Muscle layer of duodenum (tissue), 2 donors: ENCODE data around the gene CRYBB1.
A peak's percentile ranks its signal among the peaks of the same experiment; 100 is the strongest.

ENCODE experiments used
- H3K27ac ChIP-seq: one replicate; pipeline ENCODE4 v1.7.0; 2013; ENCODE audit warnings: mild to moderate bottlenecking, low read length
- H3K27me3 ChIP-seq: one replicate; pipeline ENCODE4 v1.7.0; 2013; ENCODE audit warnings: low read depth, mild to moderate bottlenecking, control low read depth, low read length
- H3K36me3 ChIP-seq, 2 donors: one replicate each; pipeline ENCODE4 v1.7.0; 2013; ENCODE audit warnings: low read length in 2 of 2, control low read depth in 1 of 2, mild to moderate bottlenecking in 1 of 2; ENCODE audit not compliant: insufficient read depth in 2 of 2, control insufficient read depth in 1 of 2
- H3K4me1 ChIP-seq, 2 donors: one replicate each; pipeline ENCODE4 v1.7.0; 2013; ENCODE audit warnings: low read length in 2 of 2, mild to moderate bottlenecking in 2 of 2, control low read depth in 1 of 2, moderate library complexity in 1 of 2; ENCODE audit not compliant: insufficient read depth in 2 of 2, control insufficient read depth in 1 of 2
- H3K4me3 ChIP-seq, 2 donors: one replicate each; pipeline ENCODE4 v1.7.0; 2013; ENCODE audit warnings: low read length in 2 of 2, low read depth in 1 of 2, mild to moderate bottlenecking in 1 of 2
- H3K9me3 ChIP-seq, 2 donors: one replicate each; pipeline ENCODE4 v1.7.0; 2013; ENCODE audit warnings: low read length in 2 of 2, control low read depth in 1 of 2, mild to moderate bottlenecking in 1 of 2; ENCODE audit not compliant: control insufficient read depth in 1 of 2
- donor health status: healthy.

CRYBB1 gene

DNA sequence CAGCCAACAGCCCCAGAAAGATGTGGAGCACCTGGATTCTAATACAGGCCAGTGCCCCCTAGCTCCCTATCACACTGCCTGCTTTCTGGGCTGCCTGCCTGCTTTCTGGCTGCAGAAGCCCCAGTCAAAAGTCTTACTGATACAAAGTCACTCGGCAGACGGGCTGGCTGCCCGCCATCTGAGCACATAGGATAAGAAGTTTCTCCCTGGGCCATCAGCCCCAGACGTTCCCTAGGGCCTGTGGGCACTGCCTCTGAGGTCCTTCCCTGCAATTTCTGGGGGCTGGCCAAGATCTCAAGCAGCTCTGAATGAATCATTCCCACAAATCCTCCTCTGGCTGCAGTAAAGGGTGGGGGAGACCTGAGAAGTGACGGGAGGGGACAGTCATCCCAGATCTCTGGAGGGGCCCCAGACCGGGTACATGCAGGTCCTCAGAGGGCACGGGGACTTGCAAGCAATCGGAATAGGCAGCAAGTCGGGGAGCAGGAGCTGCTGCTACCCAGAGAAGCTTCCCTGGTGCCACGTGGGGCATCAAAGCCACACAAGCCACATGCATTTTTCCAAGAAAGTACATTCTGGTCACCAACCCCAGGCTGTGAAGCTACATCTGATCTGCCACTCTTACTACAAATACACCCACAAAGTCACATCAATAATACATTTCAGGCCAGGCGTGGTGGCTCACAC lies 32.6 kb downstream of the CRYBB1 start:
- H3K36me3 ChIP-seq, result peaks cover 0 to 3% of the 10 kb centered on the region in 2 donors
- no peaks in the 10 kb centered on the region for H3K27me3 ChIP-seq
- no peak overlapping the region for H3K4me3 ChIP-seq
- H3K9me3 ChIP-seq, result no peaks in the 10 kb centered on the region
- no peak overlapping the region for H3K27ac ChIP-seq
- H3K4me1 ChIP-seq, result peaks cover 5 to 8% of the 10 kb centered on the region in 2 donors

DNA sequence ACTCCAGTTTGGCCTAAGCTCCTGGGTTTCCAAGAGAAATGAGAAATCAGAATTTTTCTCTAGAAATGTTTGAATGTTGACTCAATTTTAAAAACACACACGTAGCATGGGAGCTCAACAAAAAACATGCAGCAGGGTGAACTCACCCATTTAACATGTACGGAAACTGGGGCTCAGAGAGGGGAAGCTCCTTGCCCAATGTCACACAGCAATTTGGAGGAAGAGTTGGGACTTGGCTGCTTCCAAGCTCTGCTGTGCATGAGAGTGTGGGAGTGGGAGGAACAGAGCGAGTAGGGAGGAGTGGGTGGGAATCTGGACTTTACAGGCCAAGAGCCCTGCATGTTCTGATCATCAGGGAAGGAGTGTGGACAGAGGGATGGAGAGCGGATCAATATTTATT lies 33.8 kb downstream of the CRYBB1 start:
- Histone ChIP-seq H3K9me3 (no peaks in the 10 kb centered on the region), H3K27me3 (no peaks in the 10 kb centered on the region), H3K36me3 (peaks cover 0 to 3% of the 10 kb centered on the region in 2 donors), H3K27ac (no peak overlapping the region), H3K4me3 (no peak overlapping the region), H3K4me1 (peaks cover 4 to 8% of the 10 kb centered on the region in 2 donors)

DNA sequence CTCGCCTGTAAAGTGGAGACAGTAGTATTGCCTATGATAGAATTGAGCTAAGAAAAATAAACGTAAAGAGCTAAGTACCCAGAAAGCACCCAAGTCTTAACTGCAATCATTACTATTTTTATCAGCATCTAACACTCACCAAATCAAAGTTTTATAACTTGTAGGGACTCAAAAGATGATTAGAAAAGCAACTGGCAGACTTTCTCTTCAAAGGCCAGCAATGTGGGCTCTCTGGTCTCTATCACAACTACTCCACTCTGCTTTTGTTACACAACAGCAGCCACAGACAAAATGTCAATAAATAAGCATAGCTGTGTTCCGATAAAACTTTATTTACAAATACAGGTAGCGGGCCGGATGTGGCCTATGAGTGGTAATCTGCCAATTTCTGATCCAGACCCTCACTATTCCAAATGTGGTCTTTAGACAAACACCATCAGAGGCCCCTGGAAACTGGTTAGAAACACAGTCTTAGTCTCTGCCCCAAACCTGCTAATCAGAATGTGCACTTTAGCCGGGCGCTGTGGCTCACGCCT lies 36.1 kb downstream of the CRYBB1 start:
- Histone ChIP-seq H3K4me3 (no peak overlapping the region), H3K4me1 (peaks cover 0 to 3% of the 10 kb centered on the region in 2 donors), H3K9me3 (no peaks in the 10 kb centered on the region), H3K36me3 (peaks cover 0 to 3% of the 10 kb centered on the region in 2 donors), H3K27ac (no peak overlapping the region), H3K27me3 (no peaks in the 10 kb centered on the region)

DNA sequence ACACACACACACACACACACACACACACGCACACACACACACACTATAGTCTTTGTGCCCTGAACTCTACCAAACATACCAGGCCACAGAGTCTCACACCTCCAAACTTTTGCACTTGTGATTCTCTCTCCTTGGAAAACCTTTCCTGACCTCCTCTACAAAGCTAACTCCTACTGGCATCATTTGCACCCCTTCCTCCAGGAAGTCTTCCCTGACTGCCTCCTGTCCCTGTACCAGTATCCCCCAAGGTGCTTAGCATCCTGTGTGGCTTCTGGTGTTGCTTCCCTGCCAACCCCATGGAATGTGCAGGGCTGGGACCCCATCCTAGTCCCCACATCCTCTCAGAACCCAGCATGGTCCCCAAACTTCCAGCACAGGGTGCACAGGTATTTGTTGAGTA lies 36.8 kb downstream of the CRYBB1 start:
- H3K27ac ChIP-seq, result no peak overlapping the region
- H3K4me3 ChIP-seq, result no peak overlapping the region
- no peaks in the 10 kb centered on the region for H3K9me3 ChIP-seq
- no peaks in the 10 kb centered on the region for H3K27me3 ChIP-seq
- H3K4me1 ChIP-seq, result peaks cover 0 to 3% of the 10 kb centered on the region in 2 donors
- peaks cover 0 to 3% of the 10 kb centered on the region in 2 donors for H3K36me3 ChIP-seq

DNA sequence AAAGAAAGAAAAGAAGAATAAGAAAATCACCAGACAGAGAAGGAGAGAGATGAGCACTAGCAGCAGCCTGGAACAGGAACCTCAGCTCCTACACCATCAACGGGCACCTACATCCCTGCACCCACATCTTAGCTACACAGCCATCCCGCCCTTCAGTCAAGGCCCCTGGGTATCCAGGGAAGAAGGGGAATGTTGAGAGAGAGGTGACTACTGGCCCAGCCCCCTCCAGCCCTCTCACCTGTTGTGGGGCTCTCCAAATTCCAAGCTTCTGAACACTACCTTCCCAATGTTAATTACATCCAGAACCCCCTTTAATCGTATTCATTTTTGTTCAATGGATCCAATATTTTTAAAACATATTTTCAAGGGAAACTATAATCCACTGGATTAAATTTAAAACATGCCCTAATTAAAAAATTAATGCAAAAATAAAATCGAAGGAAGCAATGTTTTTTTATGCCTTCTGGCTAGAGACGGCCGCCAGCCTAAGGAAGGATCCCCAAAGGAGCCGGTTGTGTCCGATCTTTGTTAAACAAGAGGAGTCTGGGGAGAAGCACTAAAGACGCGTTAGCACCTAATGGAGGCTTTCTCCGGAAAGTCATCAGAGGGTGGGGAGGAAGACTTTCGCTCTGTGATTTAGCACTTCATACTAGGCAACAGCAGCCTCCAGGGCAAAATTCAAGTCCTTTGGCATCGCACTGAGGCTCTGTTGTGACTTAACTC lies 37.4 kb downstream of the CRYBB1 start:
- Histone ChIP-seq H3K9me3 (no peaks in the 10 kb centered on the region), H3K27ac (no peak overlapping the region), H3K36me3 (peaks cover 0 to 3% of the 10 kb centered on the region in 2 donors), H3K27me3 (no peaks in the 10 kb centered on the region), H3K4me1 (peaks cover 0 to 3% of the 10 kb centered on the region in 2 donors), H3K4me3 (no peak overlapping the region)

DNA sequence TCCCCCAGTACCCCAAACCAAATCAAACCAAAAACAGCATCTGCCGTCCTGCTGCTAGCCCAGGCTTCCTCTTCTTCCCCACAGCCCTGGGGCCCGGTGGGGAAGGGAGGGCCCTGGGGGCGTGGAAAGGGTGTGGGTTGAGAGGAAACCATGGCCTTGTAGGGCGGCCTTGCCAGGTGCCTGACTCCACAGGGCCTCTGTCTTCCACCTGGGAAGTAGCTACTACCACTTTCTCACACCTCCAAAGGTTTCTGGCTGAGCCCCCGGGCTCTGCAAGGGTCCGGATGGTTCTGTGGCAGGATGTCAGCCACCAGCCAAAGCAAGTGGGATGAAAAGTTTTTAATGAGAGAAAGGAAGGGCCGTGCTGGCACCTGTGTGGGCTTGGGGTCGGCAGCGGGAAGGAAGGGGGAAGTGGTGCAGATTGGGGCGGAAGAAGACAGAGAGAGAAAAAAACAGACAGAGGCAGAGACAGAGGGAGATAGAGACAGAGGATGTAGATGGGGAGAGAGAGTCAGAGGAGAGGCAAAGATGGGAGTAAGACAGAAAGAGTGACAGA lies 38.4 kb downstream of the CRYBB1 start:
- Histone ChIP-seq H3K27ac (no peak overlapping the region), H3K4me3 (no peak overlapping the region), H3K4me1 (peaks cover 0 to 3% of the 10 kb centered on the region in 2 donors), H3K9me3 (no peaks in the 10 kb centered on the region), H3K27me3 (no peaks in the 10 kb centered on the region), H3K36me3 (peaks cover 0 to 3% of the 10 kb centered on the region in 2 donors)

DNA sequence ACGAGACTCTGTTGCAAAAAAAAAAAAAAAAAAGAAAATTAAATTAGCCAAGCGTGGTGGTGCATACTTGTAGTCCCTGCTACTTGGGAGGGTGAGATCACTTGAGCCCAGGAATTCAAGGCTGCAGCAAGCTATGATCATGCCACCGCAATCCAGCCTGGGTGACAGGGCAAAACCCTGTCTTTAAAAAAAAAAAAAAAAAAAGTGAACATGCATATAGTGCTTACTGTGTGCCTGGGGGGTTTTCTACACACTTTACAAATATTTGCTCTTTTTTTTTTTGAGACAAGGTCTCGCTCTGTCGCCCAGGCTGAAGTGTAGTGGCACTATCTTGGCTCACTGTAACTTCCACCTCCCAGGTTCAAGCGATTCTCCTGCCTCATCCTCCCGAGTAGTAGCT lies 40.7 kb downstream of the CRYBB1 start:
- Histone ChIP-seq H3K36me3 (no peaks in the 10 kb centered on the region), H3K9me3 (no peaks in the 10 kb centered on the region), H3K4me1 (peaks cover 3 to 6% of the 10 kb centered on the region in 2 donors), H3K27ac (no peak overlapping the region), H3K27me3 (no peaks in the 10 kb centered on the region), H3K4me3 (no peak overlapping the region)

DNA sequence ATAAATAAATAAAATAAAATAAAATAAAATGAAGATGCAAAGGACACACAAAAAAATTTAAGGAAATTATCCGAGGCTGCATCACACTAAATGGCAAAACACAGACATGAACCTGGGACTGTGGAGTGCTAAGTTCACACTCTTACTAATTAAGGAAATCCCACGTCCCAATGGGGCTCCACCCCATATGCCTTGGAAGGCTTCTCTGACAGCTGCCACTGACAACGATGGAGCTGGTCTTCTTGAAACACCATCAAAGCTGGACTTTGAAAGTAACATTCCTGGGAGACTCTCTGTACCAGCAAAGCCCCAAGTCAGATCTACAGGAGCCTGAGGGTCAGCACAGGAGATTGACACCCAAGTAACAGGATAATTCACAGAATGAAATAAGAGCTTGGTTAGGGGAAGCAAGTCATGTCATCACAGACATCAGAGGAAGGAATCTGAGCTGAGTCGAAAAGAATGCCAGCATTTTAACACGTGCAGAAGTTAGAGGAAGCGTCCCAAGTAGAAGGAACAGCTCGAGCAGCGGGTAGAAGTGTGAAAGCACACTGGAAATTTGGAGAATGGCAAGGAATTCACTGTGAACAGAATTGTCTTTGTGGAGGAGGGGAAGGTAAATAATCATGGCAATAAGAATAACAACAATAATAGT lies 41.7 kb downstream of the CRYBB1 start:
- Histone ChIP-seq H3K4me3 (no peak overlapping the region), H3K9me3 (no peaks in the 10 kb centered on the region), H3K4me1 (peaks cover 3 to 6% of the 10 kb centered on the region in 2 donors), H3K27me3 (no peaks in the 10 kb centered on the region), H3K36me3 (no peaks in the 10 kb centered on the region), H3K27ac (no peak overlapping the region)

DNA sequence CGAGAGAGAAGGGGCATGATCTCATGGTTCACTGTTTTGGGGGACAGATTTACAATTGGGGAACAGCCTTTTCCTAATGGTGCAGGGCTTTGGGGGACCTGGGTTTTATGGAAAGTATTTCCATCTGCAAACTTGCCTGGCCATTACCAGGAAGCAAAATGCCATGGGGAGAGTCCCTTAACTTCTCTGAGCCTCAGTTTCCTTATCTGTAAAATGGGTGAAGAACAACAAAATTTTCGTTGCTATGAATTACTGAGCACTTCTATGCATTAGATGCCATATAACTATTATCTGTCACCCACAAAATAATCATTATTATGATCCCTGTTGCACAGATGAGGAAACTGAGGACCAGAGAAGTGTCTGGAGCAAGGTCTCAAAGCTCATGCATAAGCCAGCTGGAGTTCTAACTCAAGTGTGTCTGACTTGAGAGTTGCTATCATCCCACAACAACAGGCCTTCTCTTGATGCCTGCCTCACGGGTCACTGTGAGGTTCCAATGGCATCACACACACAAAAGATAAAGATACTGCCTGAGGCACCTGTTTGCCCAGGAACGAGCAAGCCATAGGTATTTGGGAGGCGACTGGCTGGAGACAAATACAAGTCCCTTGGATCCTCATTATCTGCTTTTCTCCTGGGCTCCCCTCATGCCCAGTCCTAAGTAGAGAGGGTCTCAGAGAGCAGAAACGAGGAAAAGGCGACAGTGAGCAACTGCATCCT lies 43.7 kb downstream of the CRYBB1 start:
- Histone ChIP-seq H3K4me3 (no peak overlapping the region), H3K27me3 (no peaks in the 10 kb centered on the region), H3K4me1 (peaks cover 0 to 6% of the 10 kb centered on the region in 2 donors), H3K9me3 (no peaks in the 10 kb centered on the region), H3K27ac (no peak overlapping the region), H3K36me3 (no peaks in the 10 kb centered on the region)

DNA sequence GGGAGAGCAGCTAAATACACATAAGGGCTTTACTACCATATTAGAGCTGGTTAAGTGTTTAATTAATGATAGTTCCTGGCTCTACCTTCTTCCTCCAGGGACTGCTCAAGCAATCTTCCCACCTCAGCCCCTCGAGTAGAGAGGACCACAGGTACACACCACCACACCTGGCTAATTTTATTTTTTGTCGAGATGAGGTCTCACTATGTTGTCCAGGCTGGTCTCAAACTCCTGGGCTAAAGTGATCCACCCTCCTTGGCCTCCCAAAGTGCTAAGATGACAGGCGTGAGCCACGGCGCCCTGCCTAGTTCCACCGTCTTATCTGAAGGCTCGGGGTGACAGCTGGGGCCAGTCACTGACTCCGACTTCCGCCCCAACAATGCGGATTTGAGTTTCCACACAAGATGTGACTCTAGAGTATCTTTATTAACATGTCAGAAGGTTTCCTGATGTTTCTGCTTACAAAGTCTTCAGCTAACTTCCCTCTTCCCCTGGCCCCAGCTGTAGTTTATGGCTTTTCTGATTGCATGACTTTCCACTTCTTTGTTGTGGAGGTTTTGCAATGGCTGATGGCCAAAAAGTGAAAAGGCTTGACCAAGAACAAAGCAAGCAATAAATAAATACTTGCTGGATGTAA lies 44.7 kb downstream of the CRYBB1 start:
- no peaks in the 10 kb centered on the region for H3K9me3 ChIP-seq
- peak overlapping the region; percentile 2 for H3K27ac ChIP-seq
- H3K4me3 ChIP-seq, result no peak overlapping the region

More for the DNA sequence above, 44.7 kb downstream of the CRYBB1 start:
- Histone ChIP-seq H3K27me3 (no peaks in the 10 kb centered on the region), H3K4me1 (peaks cover 0 to 6% of the 10 kb centered on the region in 2 donors), H3K36me3 (no peaks in the 10 kb centered on the region)
